Karpas-422 (cell line): Measurements from ENCODE around the gene RBPJL. TPM values are rescaled to one million over a fixed set of nuclear protein-coding genes. Genes with fewer than 3 reads are reported as not detected.

ENCODE experiments used
- DNase-seq: peaks from one replicate; pipeline ENCODE4 v3.0.0-alpha.2; 2015
- H2AFZ ChIP-seq: fragments of 200-600 bp; sonication (generic); 2 replicates; pipeline ENCODE4 v1.6.1; 2014; ENCODE audit warnings: antibody characterized with exemption, low read length, mixed read lengths
- H3K27ac ChIP-seq: fragments of 200-600 bp; sonication (generic); 2 replicates; pipeline ENCODE4 v1.5.1; 2014; ENCODE audit warnings: mild to moderate bottlenecking, low read length, moderate library complexity
- H3K27me3 ChIP-seq: fragments of 200-600 bp; sonication (generic); 2 replicates; pipeline ENCODE4 v1.6.1; 2014; ENCODE audit warnings: low read length, mixed read lengths
- H3K36me3 ChIP-seq: fragments of 200-600 bp; sonication (generic); 2 replicates; pipeline ENCODE4 v1.6.1; 2014; ENCODE audit warnings: low read length, mixed read lengths; ENCODE audit not compliant: insufficient read depth
- H3K4me1 ChIP-seq: fragments of 200-600 bp; sonication (generic); 2 replicates; pipeline ENCODE4 v1.6.1; 2014; ENCODE audit warnings: mild to moderate bottlenecking, low read length, mixed read lengths
- H3K4me2 ChIP-seq: fragments of 200-600 bp; sonication (generic); 2 replicates; pipeline ENCODE4 v1.6.1; 2014; ENCODE audit warnings: low read length, low read depth, mild to moderate bottlenecking; ENCODE audit not compliant: poor library complexity, severe bottlenecking
- H3K4me3 ChIP-seq: fragments of 200-600 bp; sonication (generic); 2 replicates; pipeline ENCODE4 v1.5.1; 2014; ENCODE audit warnings: mild to moderate bottlenecking, antibody characterized with exemption, low read length, mixed read lengths
- H3K79me2 ChIP-seq: fragments of 200-600 bp; sonication (generic); 2 replicates; pipeline ENCODE4 v1.6.1; 2014; ENCODE audit warnings: mild to moderate bottlenecking, low read length, mixed read lengths
- H3K9ac ChIP-seq: fragments of 200-600 bp; sonication (generic); 2 replicates; pipeline ENCODE4 v1.6.0; 2014; ENCODE audit warnings: low read length
- H3K9me2 ChIP-seq: fragments of 200-600 bp; sonication (generic), shearing (Covaris generic); replicated peaks from 2 replicates; pipeline ENCODE4 v1.6.0; 2014; ENCODE audit warnings: mild to moderate bottlenecking, low read length, moderate library complexity; ENCODE audit not compliant: insufficient read depth
- H3K9me3 ChIP-seq: fragments of 300-700, 200-600 bp; sonication (generic); 2 replicates; pipeline ENCODE4 v1.6.1; 2014; ENCODE audit warnings: low read length, mixed read lengths
- H4K20me1 ChIP-seq: fragments of 200-600 bp; sonication (generic); 2 replicates; pipeline ENCODE4 v1.6.1; 2014; ENCODE audit warnings: mild to moderate bottlenecking, antibody characterized with exemption, low read length, low read depth; ENCODE audit not compliant: insufficient read depth
- total RNA-seq: library from RNA; depleted of rRNA; stranded (reverse); fragments of >200 nt; shearing (Covaris generic); gene quantifications from 2 replicates; pipeline ENCODE4 v1.2.3, GENCODE V29; 2014; ENCODE audit warnings: low replicate concordance

Gene RBPJL
- total RNA-seq, 1 experiment from 2014 or later: not detected

DNA sequence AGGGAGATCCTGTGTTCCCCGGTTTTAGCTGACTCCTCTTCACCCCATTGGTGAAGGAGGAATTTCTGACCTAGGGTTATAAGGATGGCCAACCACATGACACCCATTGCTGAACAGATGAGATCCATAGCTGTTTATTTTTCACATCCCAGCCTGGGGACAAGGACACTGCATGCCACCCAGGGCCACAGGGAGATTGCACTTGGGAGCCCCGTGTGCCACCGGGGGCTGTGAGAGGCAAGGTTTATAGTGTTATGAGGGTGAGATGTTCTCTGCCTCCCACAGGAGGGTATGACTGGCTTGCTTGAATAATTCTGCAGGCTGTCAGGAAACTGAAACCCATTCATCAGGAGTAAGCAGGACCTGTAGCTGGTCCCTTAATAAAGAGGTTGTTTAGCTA, 37.6 kb upstream of the RBPJL start:
- H3K4me3 ChIP-seq: no peak overlapping the region
- H3K9me2 ChIP-seq: no peaks in the 10 kb centered on the region
- H3K4me1 ChIP-seq: no peaks in the 10 kb centered on the region
- H2AFZ ChIP-seq: no peak overlapping the region
- no peak overlapping the region for H3K27ac ChIP-seq
- no peak overlapping the region for H3K4me2 ChIP-seq
- no peaks in the 10 kb centered on the region for H4K20me1 ChIP-seq
- no peaks in the 10 kb centered on the region for H3K9me3 ChIP-seq
- no peaks in the 10 kb centered on the region for H3K36me3 ChIP-seq
- no peak overlapping the region for H3K9ac ChIP-seq
- DNase-seq: no peak
- no peaks in the 10 kb centered on the region for H3K79me2 ChIP-seq
- H3K27me3 ChIP-seq: no peaks in the 10 kb centered on the region

DNA sequence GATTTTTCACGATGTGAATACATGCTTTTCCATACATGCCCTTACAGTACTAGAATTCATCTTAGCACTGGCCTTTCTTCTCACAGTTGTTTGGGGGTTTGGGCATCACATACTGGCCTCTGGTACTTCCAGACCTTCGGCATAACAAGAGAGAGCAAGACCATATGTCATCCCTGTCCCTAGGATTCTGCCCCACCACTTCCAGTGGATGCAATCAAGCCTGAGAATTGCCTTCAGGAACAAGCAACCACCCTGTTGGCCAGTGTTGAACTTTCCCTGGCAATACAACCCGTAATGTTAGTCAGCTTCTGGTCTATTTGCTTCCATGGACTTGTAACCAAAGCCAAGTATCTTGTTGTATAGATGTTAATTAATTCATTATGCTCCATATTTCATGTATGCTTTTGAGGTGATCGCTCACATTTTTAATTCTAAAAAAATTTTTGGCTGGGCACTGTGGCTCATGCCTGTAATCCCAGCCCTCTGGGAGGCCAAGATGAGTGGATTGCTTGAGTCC, 36.8 kb upstream of the RBPJL start:
- no peaks in the 10 kb centered on the region for H4K20me1 ChIP-seq
- H3K9me3 ChIP-seq: no peaks in the 10 kb centered on the region
- no peaks in the 10 kb centered on the region for H3K9me2 ChIP-seq
- no peaks in the 10 kb centered on the region for H3K27me3 ChIP-seq
- no peak overlapping the region for H3K4me3 ChIP-seq
- no peak overlapping the region for H3K4me2 ChIP-seq
- no peak overlapping the region for H2AFZ ChIP-seq
- H3K9ac ChIP-seq: no peak overlapping the region
- H3K36me3 ChIP-seq: no peaks in the 10 kb centered on the region
- no peak overlapping the region for H3K27ac ChIP-seq
- DNase-seq: no peak
- H3K79me2 ChIP-seq: no peaks in the 10 kb centered on the region
- H3K4me1 ChIP-seq: no peaks in the 10 kb centered on the region

DNA sequence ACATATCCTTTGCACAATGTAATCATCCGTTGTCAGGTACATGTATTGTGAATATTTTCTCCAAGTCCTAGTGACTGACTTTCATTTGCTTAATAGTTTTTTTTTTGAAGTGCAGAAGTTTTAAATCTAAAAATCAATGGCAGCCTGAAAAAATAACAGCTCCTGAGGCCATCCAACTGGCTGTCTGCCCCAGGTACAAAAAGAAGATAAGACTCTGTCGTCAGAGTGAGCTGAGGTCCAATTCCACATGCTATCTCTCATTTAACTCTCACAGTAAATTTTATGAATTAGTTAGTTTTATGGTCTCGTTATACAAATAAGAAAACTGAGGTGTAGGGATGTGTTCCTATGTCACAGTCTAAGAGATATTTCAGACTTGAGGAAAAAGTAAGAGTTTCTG, 31.3 kb upstream of the RBPJL start:
- H3K4me2 ChIP-seq: no peak overlapping the region
- no peaks in the 10 kb centered on the region for H4K20me1 ChIP-seq
- no peak overlapping the region for H2AFZ ChIP-seq
- no peak overlapping the region for H3K4me3 ChIP-seq
- no peaks in the 10 kb centered on the region for H3K36me3 ChIP-seq
- H3K9ac ChIP-seq: no peak overlapping the region
- H3K27me3 ChIP-seq: no peaks in the 10 kb centered on the region
- H3K27ac ChIP-seq: no peak overlapping the region
- H3K79me2 ChIP-seq: no peaks in the 10 kb centered on the region
- no peaks in the 10 kb centered on the region for H3K4me1 ChIP-seq
- H3K9me2 ChIP-seq: no peaks in the 10 kb centered on the region
- DNase-seq: no peak
- no peaks in the 10 kb centered on the region for H3K9me3 ChIP-seq

DNA sequence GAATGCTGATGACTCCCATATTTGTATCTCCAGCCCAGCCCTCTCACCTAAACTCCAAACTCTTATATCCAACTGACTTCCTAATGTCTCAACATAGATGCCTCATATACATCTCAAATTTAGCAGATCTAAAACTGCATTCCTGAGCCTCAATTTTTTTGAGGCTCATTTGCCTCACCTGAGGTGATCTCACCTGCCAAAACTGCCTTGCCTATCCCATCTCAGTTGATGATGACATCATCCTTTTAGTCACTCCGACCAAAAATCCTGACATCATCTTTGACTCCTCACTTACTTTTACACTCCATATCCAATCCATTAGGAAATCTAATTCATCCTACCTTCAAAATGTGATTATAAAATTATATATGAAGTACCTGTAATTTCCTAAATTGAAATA, 26.6 kb upstream of the RBPJL start:
- no peaks in the 10 kb centered on the region for H3K9me2 ChIP-seq
- H3K9ac ChIP-seq: no peak overlapping the region
- H4K20me1 ChIP-seq: no peaks in the 10 kb centered on the region
- no peak overlapping the region for H2AFZ ChIP-seq
- no peak overlapping the region for H3K4me3 ChIP-seq
- H3K4me1 ChIP-seq: no peaks in the 10 kb centered on the region
- H3K79me2 ChIP-seq: no peaks in the 10 kb centered on the region
- no peaks in the 10 kb centered on the region for H3K27me3 ChIP-seq
- H3K36me3 ChIP-seq: no peaks in the 10 kb centered on the region
- no peak for DNase-seq
- no peak overlapping the region for H3K27ac ChIP-seq
- H3K4me2 ChIP-seq: no peak overlapping the region
- H3K9me3 ChIP-seq: no peaks in the 10 kb centered on the region

- H3K4me2 ChIP-seq: no peak overlapping the region
- H3K9me2 ChIP-seq: no peaks in the 10 kb centered on the region
- no peaks in the 10 kb centered on the region for H3K9me3 ChIP-seq
- H3K27ac ChIP-seq: no peak overlapping the region
- no peaks in the 10 kb centered on the region for H3K36me3 ChIP-seq
- no peak overlapping the region for H3K9ac ChIP-seq
- H4K20me1 ChIP-seq: no peaks in the 10 kb centered on the region
- no peak for DNase-seq
- H3K79me2 ChIP-seq: no peaks in the 10 kb centered on the region
- H3K4me3 ChIP-seq: no peak overlapping the region
- peaks cover 4% of the 10 kb centered on the region for H3K4me1 ChIP-seq
- H3K27me3 ChIP-seq: no peaks in the 10 kb centered on the region
- H2AFZ ChIP-seq: no peak overlapping the region
Measured at GRCh38 chr20:45282700-45283550, 23.7 kb upstream of the RBPJL start.

GRCh38 chr20:45283551-45284057, 23.0 kb upstream of the RBPJL start:
- Histone ChIP-seq H3K36me3 (no peaks in the 10 kb centered on the region), H3K9me3 (no peaks in the 10 kb centered on the region), H3K4me1 (peaks cover 4% of the 10 kb centered on the region), H2AFZ (no peak overlapping the region), H3K27me3 (no peaks in the 10 kb centered on the region), H3K4me2 (no peak overlapping the region), H3K9me2 (no peaks in the 10 kb centered on the region), H3K9ac (no peak overlapping the region), H3K4me3 (no peak overlapping the region), H3K27ac (no peak overlapping the region), H3K79me2 (no peaks in the 10 kb centered on the region), H4K20me1 (no peaks in the 10 kb centered on the region)
- no peak for DNase-seq

GRCh38 chr20:45288376-45288775, 18.3 kb upstream of the RBPJL start:
- H3K4me2 ChIP-seq: no peak overlapping the region
- H3K4me1 ChIP-seq: peaks cover 4% of the 10 kb centered on the region
- no peaks in the 10 kb centered on the region for H3K27me3 ChIP-seq
- H3K9me2 ChIP-seq: no peaks in the 10 kb centered on the region
- no peak overlapping the region for H3K9ac ChIP-seq
- DNase-seq: no peak
- no peaks in the 10 kb centered on the region for H3K36me3 ChIP-seq
- H3K9me3 ChIP-seq: no peaks in the 10 kb centered on the region
- H3K4me3 ChIP-seq: no peak overlapping the region
- no peaks in the 10 kb centered on the region for H3K79me2 ChIP-seq
- H3K27ac ChIP-seq: no peak overlapping the region
- 0 out of 2 replicates have a peak, but pooled peaks cover 4% of the 10 kb centered on the region for H4K20me1 ChIP-seq
- no peak overlapping the region for H2AFZ ChIP-seq

GRCh38 chr20:45288860-45289259, 17.8 kb upstream of the RBPJL start:
- Histone ChIP-seq H3K36me3 (no peaks in the 10 kb centered on the region), H3K9me2 (no peaks in the 10 kb centered on the region), H3K27me3 (no peaks in the 10 kb centered on the region), H4K20me1 (0 out of 2 replicates have a peak, but pooled peaks cover 4% of the 10 kb centered on the region), H3K79me2 (no peaks in the 10 kb centered on the region), H3K9me3 (no peaks in the 10 kb centered on the region), H3K4me1 (peaks cover 4% of the 10 kb centered on the region), H3K4me3 (no peak overlapping the region), H3K9ac (no peak overlapping the region), H3K27ac (no peak overlapping the region), H3K4me2 (no peak overlapping the region), H2AFZ (no peak overlapping the region)
- no peak for DNase-seq
